HEK293 (cell line): ENCODE measurements around the gene R3HDM2.

Experiments
- CTCF ChIA-PET: fragments of 350-600 bp; formaldehyde crosslinking; extraction: SDS; loops from one replicate; lab custom pipeline; 2021; ENCODE audit warnings: antibody characterized with exemption; lab: Yijun Ruan, JAX
- POLR2A ChIA-PET: fragments of 300-600 bp; formaldehyde crosslinking; extraction: SDS; loops from one replicate; lab custom pipeline; 2020; ENCODE audit warnings: antibody characterized with exemption, inconsistent platforms; lab: Yijun Ruan, JAX
- H3K27ac ChIP-seq: fragments of 200-500 bp; sonication (Bioruptor generic); 2 replicates; pipeline ENCODE4 v1.5.1; 2014; ENCODE audit warnings: low read depth, low read length, control low read depth, inconsistent platforms; ENCODE audit errors: extremely low read depth
- H3K36me3 ChIP-seq, 2 experiments: fragments of 200-500 bp in 1 of 2; sonication (Bioruptor generic) in 1 of 2; 1 replicate in 1 of 2; 2 replicates in 1 of 2; pipeline ENCODE4 v1.5.1; 2014 to 2017; ENCODE audit warnings: inconsistent platforms in 2 of 2, low read length in 2 of 2; ENCODE audit not compliant: control insufficient read depth in 2 of 2, insufficient read depth in 1 of 2
- H3K4me1 ChIP-seq: fragments of 200-500 bp; sonication (Bioruptor generic); 2 replicates; pipeline ENCODE4 v1.5.1; 2014; ENCODE audit warnings: mild to moderate bottlenecking, low read length, inconsistent platforms; ENCODE audit not compliant: control insufficient read depth, insufficient read depth
- H3K4me3 ChIP-seq: 2 replicates; pipeline ENCODE4 v1.5.1; 2011; ENCODE audit warnings: low read depth, mild to moderate bottlenecking, control low read depth, low read length, moderate library complexity
- H3K9me3 ChIP-seq: fragments of 200-500 bp; sonication (Bioruptor generic); 2 replicates; pipeline ENCODE4 v1.5.1; 2014; ENCODE audit warnings: low read depth, low read length, inconsistent platforms; ENCODE audit not compliant: control insufficient read depth, insufficient read depth
- KLF7 ChIP-seq: fragments of 450-650 bp; formaldehyde crosslinking; IDR thresholded peaks from 2 replicates; pipeline ENCODE4 v1.5.1; 2016; ENCODE audit warnings: missing biosample characterization, missing genetic modification characterization, borderline replicate concordance
- MEIS1 ChIP-seq: sonication (generic); formaldehyde crosslinking; IDR thresholded peaks from 2 replicates; pipeline ENCODE4 v1.8.1; 2022; ENCODE audit warnings: missing genetic modification reagents, mild to moderate bottlenecking, borderline replicate concordance
- SCRT2 ChIP-seq: fragments of 450-650 bp; formaldehyde crosslinking; IDR thresholded peaks from 2 replicates; pipeline ENCODE4 v1.5.1; 2016; ENCODE audit warnings: missing biosample characterization, missing genetic modification characterization
- ZBTB21 ChIP-seq: fragments of 450-650 bp; formaldehyde crosslinking; IDR thresholded peaks from 2 replicates; pipeline ENCODE4 v1.5.1; 2017; ENCODE audit warnings: missing biosample characterization, missing genetic modification characterization
- ZEB2 ChIP-seq: fragments of 450-650 bp; formaldehyde crosslinking; IDR thresholded peaks from 2 replicates; pipeline ENCODE4 v1.5.1; 2016; ENCODE audit warnings: missing biosample characterization, missing genetic modification characterization
- ZNF10 ChIP-seq: fragments of 450-650 bp; formaldehyde crosslinking; IDR thresholded peaks from 2 replicates; pipeline ENCODE4 v1.5.1; 2017; ENCODE audit warnings: missing biosample characterization, missing genetic modification characterization
- ZNF140 ChIP-seq: fragments of 450-650 bp; formaldehyde crosslinking; IDR thresholded peaks from 2 replicates; pipeline ENCODE4 v1.5.1; 2016; ENCODE audit warnings: missing biosample characterization, missing genetic modification characterization
- ZNF169 ChIP-seq: fragments of 450-650 bp; formaldehyde crosslinking; IDR thresholded peaks from 2 replicates; pipeline ENCODE4 v1.5.1; 2016; ENCODE audit warnings: missing biosample characterization, missing genetic modification characterization
- ZNF174 ChIP-seq: fragments of 450-650 bp; formaldehyde crosslinking; IDR thresholded peaks from 2 replicates; pipeline ENCODE4 v1.5.0; 2017; ENCODE audit warnings: missing biosample characterization, mild to moderate bottlenecking, missing genetic modification characterization
- ZNF175 ChIP-seq: fragments of 450-650 bp; formaldehyde crosslinking; IDR thresholded peaks from 2 replicates; pipeline ENCODE4 v1.5.1; 2016; ENCODE audit warnings: missing biosample characterization, missing genetic modification characterization
- ZNF24 ChIP-seq: fragments of 450-650 bp; formaldehyde crosslinking; IDR thresholded peaks from 2 replicates; pipeline ENCODE4 v1.5.1; 2016; ENCODE audit warnings: missing biosample characterization, missing genetic modification characterization
- ZNF335 ChIP-seq: fragments of 450-650 bp; formaldehyde crosslinking; conservative IDR thresholded peaks from 2 replicates; pipeline ENCODE4 v1.5.1; 2016; ENCODE audit warnings: missing biosample characterization, missing genetic modification characterization
- ZNF433 ChIP-seq: fragments of 450-650 bp; formaldehyde crosslinking; IDR thresholded peaks from 2 replicates; pipeline ENCODE4 v1.5.1; 2016; ENCODE audit warnings: missing biosample characterization, missing genetic modification characterization, low read depth
- ZNF600 ChIP-seq: fragments of 450-650 bp; formaldehyde crosslinking; IDR thresholded peaks from 2 replicates; pipeline ENCODE4 v1.5.1; 2016; ENCODE audit warnings: missing biosample characterization, missing genetic modification characterization
- ZNF768 ChIP-seq: fragments of 450-650 bp; formaldehyde crosslinking; IDR thresholded peaks from 2 replicates; pipeline ENCODE4 v1.5.1; 2018; ENCODE audit warnings: missing biosample characterization, mild to moderate bottlenecking, missing genetic modification characterization
- ZNF785 ChIP-seq: fragments of 450-650 bp; formaldehyde crosslinking; IDR thresholded peaks from 2 replicates; pipeline ENCODE4 v1.5.1; 2016; ENCODE audit warnings: missing biosample characterization, missing genetic modification characterization
- TF ChIP-seq, protein P1 (sequence below): fragments of 450-650 bp; formaldehyde crosslinking; IDR thresholded peaks from 2 replicates; pipeline ENCODE4 v1.5.1; 2016; ENCODE audit warnings: missing biosample characterization, missing genetic modification characterization, low read depth
- TF ChIP-seq, protein P2 (sequence below): fragments of 450-650 bp; formaldehyde crosslinking; IDR thresholded peaks from 2 replicates; pipeline ENCODE4 v1.5.1; 2017; ENCODE audit warnings: missing biosample characterization, missing genetic modification characterization
- TF ChIP-seq, protein P3 (sequence below): fragments of 450-650 bp; formaldehyde crosslinking; IDR thresholded peaks from 2 replicates; pipeline ENCODE4 v1.5.1; 2016; ENCODE audit warnings: missing biosample characterization, missing genetic modification characterization, borderline replicate concordance

The R3HDM2 gene

DNA sequence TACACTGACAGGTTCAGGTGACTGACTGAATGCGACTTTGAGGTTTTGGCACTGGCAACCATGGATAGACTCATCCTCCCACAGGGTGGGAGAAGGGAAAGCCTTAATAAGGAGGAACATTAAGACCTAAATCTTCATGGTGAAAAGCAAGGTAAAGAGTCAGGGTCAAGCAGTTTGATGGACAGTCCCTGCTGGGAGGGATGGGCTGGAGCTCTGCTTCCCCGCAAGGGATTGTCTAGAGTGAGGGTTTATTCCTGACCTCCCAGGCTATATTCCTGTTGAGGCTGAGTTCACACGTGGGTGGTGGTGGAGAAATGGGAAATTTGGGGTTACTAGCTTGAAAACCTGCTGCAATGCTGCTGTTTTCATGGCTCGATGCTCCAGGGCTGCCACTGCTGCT is 170.5 kb downstream of the R3HDM2 start:
- peaks cover 7 to 68% of the 10 kb centered on the region in 2 experiments for H3K36me3 ChIP-seq
- POLR2A ChIA-PET, result interaction anchor here (1.1 kb wide), 1 partner anchor 192 kb away, joined by 4 read pairs; no protein-coding TSS in a partner anchor
- CTCF ChIA-PET, result interaction anchor here (0.7 to 8.8 kb wide), 6 partner anchors 9 to 198 kb away, joined by 3 to 151 read pairs (median 5); partner anchors contain the start of genes INHBE and STAC3
- no peak overlapping the region for H3K27ac ChIP-seq
- H3K9me3 ChIP-seq, result no peaks in the 10 kb centered on the region
- TF ChIP-seq ZEB2 (tag by site-specific recombination), result no peak
- TF ChIP-seq MEIS1 (CRISPR knock-in tag), result no peak
- no peak for TF ChIP-seq ZNF10 (tag by site-specific recombination)
- TF ChIP-seq ZNF785 (tag by site-specific recombination), result no peak
- TF ChIP-seq ZNF335 (tag by site-specific recombination), result no peak
- TF ChIP-seq, protein P1, sequence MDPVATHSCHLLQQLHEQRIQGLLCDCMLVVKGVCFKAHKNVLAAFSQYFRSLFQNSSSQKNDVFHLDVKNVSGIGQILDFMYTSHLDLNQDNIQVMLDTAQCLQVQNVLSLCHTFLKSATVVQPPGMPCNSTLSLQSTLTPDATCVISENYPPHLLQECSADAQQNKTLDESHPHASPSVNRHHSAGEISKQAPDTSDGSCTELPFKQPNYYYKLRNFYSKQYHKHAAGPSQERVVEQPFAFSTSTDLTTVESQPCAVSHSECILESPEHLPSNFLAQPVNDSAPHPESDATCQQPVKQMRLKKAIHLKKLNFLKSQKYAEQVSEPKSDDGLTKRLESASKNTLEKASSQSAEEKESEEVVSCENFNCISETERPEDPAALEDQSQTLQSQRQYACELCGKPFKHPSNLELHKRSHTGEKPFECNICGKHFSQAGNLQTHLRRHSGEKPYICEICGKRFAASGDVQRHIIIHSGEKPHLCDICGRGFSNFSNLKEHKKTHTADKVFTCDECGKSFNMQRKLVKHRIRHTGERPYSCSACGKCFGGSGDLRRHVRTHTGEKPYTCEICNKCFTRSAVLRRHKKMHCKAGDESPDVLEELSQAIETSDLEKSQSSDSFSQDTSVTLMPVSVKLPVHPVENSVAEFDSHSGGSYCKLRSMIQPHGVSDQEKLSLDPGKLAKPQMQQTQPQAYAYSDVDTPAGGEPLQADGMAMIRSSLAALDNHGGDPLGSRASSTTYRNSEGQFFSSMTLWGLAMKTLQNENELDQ (tag by site-specific recombination), result no peak
- no peak for TF ChIP-seq ZNF140 (tag by site-specific recombination)
- no peak for TF ChIP-seq ZNF175 (tag by site-specific recombination)
- TF ChIP-seq SCRT2, result no peak
- no peak for TF ChIP-seq ZNF174
- TF ChIP-seq, protein P2, sequence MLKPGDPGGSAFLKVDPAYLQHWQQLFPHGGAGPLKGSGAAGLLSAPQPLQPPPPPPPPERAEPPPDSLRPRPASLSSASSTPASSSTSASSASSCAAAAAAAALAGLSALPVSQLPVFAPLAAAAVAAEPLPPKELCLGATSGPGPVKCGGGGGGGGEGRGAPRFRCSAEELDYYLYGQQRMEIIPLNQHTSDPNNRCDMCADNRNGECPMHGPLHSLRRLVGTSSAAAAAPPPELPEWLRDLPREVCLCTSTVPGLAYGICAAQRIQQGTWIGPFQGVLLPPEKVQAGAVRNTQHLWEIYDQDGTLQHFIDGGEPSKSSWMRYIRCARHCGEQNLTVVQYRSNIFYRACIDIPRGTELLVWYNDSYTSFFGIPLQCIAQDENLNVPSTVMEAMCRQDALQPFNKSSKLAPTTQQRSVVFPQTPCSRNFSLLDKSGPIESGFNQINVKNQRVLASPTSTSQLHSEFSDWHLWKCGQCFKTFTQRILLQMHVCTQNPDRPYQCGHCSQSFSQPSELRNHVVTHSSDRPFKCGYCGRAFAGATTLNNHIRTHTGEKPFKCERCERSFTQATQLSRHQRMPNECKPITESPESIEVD, result no peak
- TF ChIP-seq ZNF600 (tag by site-specific recombination), result no peak
- TF ChIP-seq ZNF24 (tag by site-specific recombination), result no peak
- no peak for TF ChIP-seq KLF7 (tag by site-specific recombination)
- TF ChIP-seq ZNF768, result no peak
- TF ChIP-seq ZNF169 (tag by site-specific recombination), result no peak
- no peak for TF ChIP-seq ZNF433 (tag by site-specific recombination)
- TF ChIP-seq, protein P3, sequence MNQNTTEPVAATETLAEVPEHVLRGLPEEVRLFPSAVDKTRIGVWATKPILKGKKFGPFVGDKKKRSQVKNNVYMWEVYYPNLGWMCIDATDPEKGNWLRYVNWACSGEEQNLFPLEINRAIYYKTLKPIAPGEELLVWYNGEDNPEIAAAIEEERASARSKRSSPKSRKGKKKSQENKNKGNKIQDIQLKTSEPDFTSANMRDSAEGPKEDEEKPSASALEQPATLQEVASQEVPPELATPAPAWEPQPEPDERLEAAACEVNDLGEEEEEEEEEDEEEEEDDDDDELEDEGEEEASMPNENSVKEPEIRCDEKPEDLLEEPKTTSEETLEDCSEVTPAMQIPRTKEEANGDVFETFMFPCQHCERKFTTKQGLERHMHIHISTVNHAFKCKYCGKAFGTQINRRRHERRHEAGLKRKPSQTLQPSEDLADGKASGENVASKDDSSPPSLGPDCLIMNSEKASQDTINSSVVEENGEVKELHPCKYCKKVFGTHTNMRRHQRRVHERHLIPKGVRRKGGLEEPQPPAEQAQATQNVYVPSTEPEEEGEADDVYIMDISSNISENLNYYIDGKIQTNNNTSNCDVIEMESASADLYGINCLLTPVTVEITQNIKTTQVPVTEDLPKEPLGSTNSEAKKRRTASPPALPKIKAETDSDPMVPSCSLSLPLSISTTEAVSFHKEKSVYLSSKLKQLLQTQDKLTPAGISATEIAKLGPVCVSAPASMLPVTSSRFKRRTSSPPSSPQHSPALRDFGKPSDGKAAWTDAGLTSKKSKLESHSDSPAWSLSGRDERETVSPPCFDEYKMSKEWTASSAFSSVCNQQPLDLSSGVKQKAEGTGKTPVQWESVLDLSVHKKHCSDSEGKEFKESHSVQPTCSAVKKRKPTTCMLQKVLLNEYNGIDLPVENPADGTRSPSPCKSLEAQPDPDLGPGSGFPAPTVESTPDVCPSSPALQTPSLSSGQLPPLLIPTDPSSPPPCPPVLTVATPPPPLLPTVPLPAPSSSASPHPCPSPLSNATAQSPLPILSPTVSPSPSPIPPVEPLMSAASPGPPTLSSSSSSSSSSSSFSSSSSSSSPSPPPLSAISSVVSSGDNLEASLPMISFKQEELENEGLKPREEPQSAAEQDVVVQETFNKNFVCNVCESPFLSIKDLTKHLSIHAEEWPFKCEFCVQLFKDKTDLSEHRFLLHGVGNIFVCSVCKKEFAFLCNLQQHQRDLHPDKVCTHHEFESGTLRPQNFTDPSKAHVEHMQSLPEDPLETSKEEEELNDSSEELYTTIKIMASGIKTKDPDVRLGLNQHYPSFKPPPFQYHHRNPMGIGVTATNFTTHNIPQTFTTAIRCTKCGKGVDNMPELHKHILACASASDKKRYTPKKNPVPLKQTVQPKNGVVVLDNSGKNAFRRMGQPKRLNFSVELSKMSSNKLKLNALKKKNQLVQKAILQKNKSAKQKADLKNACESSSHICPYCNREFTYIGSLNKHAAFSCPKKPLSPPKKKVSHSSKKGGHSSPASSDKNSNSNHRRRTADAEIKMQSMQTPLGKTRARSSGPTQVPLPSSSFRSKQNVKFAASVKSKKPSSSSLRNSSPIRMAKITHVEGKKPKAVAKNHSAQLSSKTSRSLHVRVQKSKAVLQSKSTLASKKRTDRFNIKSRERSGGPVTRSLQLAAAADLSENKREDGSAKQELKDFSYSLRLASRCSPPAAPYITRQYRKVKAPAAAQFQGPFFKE (tag by site-specific recombination), result no peak
- TF ChIP-seq ZBTB21 (tag by site-specific recombination), result no peak
- peaks cover 13% of the 10 kb centered on the region; the same call in 1 of the 2 replicates for H3K4me1 ChIP-seq
- H3K4me3 ChIP-seq, result no peak overlapping the region
